K562 (cell line): ENCODE results near the gene EPHA1. TPM values are rescaled to one million over a fixed set of nuclear protein-coding genes. Genes with fewer than 3 reads are reported as not detected.

Experiments
- ATF7 ChIP-seq: fragments of 450-650 bp; IDR thresholded peaks from 2 replicates; pipeline ENCODE4 v1.7.1; 2014; ENCODE audit warnings: mild to moderate bottlenecking, moderate library complexity
- CBX5 ChIP-seq: IDR thresholded peaks from 2 replicates; pipeline ENCODE4 v1.6.1; 2014; ENCODE audit warnings: low read depth, borderline replicate concordance
- CHD7 ChIP-seq: fragments of 200-600 bp; sonication (generic); IDR thresholded peaks from one replicate; pipeline ENCODE4 v1.6.1; 2012; ENCODE audit warnings: mild to moderate bottlenecking, low read depth, low read length, inconsistent platforms
- HES1 ChIP-seq: fragments of 450-650 bp; IDR thresholded peaks from 2 replicates; pipeline ENCODE4 v1.6.1; 2016; ENCODE audit warnings: low read depth, mild to moderate bottlenecking, moderate library complexity
- KLF10 ChIP-seq: fragments of 250-450 bp; sonication (Bioruptor Pico); IDR thresholded peaks from 2 replicates; pipeline ENCODE4 v1.6.1; 2021; ENCODE audit warnings: matching md5 sums
- KLF6 ChIP-seq: fragments of 250-450 bp; sonication (Bioruptor Pico); IDR thresholded peaks from 2 replicates; pipeline ENCODE4 v1.4.0; 2020; ENCODE audit warnings: mild to moderate bottlenecking, moderate library complexity, borderline replicate concordance
- POLR2G ChIP-seq: fragments of 200-400 bp; formaldehyde crosslinking; IDR thresholded peaks from 2 replicates; pipeline ENCODE4 v1.6.1; 2017; ENCODE audit warnings: low read depth, mild to moderate bottlenecking, antibody characterized with exemption, low read length, moderate library complexity
- RFX7 ChIP-seq: fragments of 250-450 bp; sonication (Bioruptor Pico); IDR thresholded peaks from 2 replicates; pipeline ENCODE4 v1.5.1; 2021; ENCODE audit warnings: mild to moderate bottlenecking
- RHOXF2B ChIP-seq: fragments of 250-450 bp; sonication (Bioruptor Pico); conservative IDR thresholded peaks from 2 replicates; pipeline ENCODE4 v1.5.1; 2021
- SMARCE1 ChIP-seq: fragments of 450-650 bp; IDR thresholded peaks from 2 replicates; pipeline ENCODE4 v1.7.1; 2016; ENCODE audit warnings: mild to moderate bottlenecking
- TFAM ChIP-seq: fragments of 250-450 bp; sonication (Bioruptor Pico); conservative IDR thresholded peaks from 2 replicates; pipeline ENCODE4 v1.5.0; 2021; ENCODE audit warnings: mild to moderate bottlenecking, moderate library complexity
- XRCC5 ChIP-seq: fragments of 200-400 bp; formaldehyde crosslinking; IDR thresholded peaks from 2 replicates; pipeline ENCODE4 v1.6.1; 2017; ENCODE audit warnings: low read depth, mild to moderate bottlenecking, low read length
- ZFP91 ChIP-seq: sonication (generic); formaldehyde crosslinking; IDR thresholded peaks from 2 replicates; pipeline ENCODE4 v1.8.0; 2022; ENCODE audit warnings: mild to moderate bottlenecking, missing genetic modification reagents
- ZNF311 ChIP-seq: fragments of 250-450 bp; sonication (Bioruptor Pico); IDR thresholded peaks from 2 replicates; pipeline ENCODE4 v1.4.0; 2020; ENCODE audit warnings: mild to moderate bottlenecking, moderate library complexity
- polyA plus RNA-seq, 8 experiments: library from polyadenylated mRNA; depleted of rRNA in 4 of 8; stranded (reverse) in 5 of 8; unstranded in 3 of 8; fragments of >200 nt; fragmentation: Nextera tagmentation in 2 of 8; fragmentation: Illumina TruSeq in 1 of 8; extraction: Ambion mirVana in 2 of 8; extraction: Trizol in 1 of 8; gene quantifications; 2 replicates each; pipeline versions ENCODE4 v1.2.1 to v1.2.3, GENCODE V29; 2011 to 2014; ENCODE audit warnings: inconsistent platforms in 1 of 8, missing spikeins in 1 of 8
- total RNA-seq, 7 experiments: library from RNA; depleted of rRNA in 6 of 7; stranded (reverse); fragments of >200 nt in 6 of 7; fragmentation: Illumina TruSeq in 2 of 7; extraction: Trizol in 2 of 7; gene quantifications; 2 replicates each; pipeline versions ENCODE4 v1.2.1 to v1.2.3, GENCODE V29; 2011 to 2021; ENCODE audit warnings: low replicate concordance in 1 of 7

Gene EPHA1
- total and polyA plus RNA-seq, 9 of the 15 experiments (the other 6 are each of a cell fraction or from before 2014, with no cell fraction given) = 0.22 to 0.57 (median 0.32) TPM; not detected in 6

- no peak for TF ChIP-seq POLR2G
- TF ChIP-seq ZNF311 (CRISPR knock-in tag) = no peak
- TF ChIP-seq CHD7 = no peak
- no peak for TF ChIP-seq HES1
- TF ChIP-seq CBX5 = no peak
- no peak for TF ChIP-seq RHOXF2B (CRISPR knock-in tag)
- TF ChIP-seq ATF7 = 0 out of 2 replicates have a peak, but pooled peaks have one; percentile 39
- TF ChIP-seq KLF10 = no peak
- no peak; the same call in 1 of the 2 replicates for TF ChIP-seq XRCC5
- TF ChIP-seq TFAM = no peak
- 0 out of 2 replicates have a peak, but pooled peaks have one; percentile 11 for TF ChIP-seq SMARCE1
- no peak for TF ChIP-seq ZFP91 (CRISPR knock-in tag)
- no peak for TF ChIP-seq RFX7 (CRISPR knock-in tag)
- TF ChIP-seq KLF6 (CRISPR knock-in tag) = peak; percentile 47
Observed at GRCh38 chr7:143380260-143380645, 28.4 kb downstream of the EPHA1 start (continued).
